Cerebellar cortex (tissue), 1 donor: Measurements from ENCODE around the gene GTF2H4.
"Not testable (repeated sequence)": the region's sequence is repeated elsewhere in the genome, so short reads cannot be mapped to it uniquely, and the experiment has no call there.

Experiments used
- DNase-seq: peaks from one replicate; pipeline ENCODE4 v3.0.0-alpha.2; 2015; ENCODE audit warnings: low spot score

GTF2H4 gene

DNA sequence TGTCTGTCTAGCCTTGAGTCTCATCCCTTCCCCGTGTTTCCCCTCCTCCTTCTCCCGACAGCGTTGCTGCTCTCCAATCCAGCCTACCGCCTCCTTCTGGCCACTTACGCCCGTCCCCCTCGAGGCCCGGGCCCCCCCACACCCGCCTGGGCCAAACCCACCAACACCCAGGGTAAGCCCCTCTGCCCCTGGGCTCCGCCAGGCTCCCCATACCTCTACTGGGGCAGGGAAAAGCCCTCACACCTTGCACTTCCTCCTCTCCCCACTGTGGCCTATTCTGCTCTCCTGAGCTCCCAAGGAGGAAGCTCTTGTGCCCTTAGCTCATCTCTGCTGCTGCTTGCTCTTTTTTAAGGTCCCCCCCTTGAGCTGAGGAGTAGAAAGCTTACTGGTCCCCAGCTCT is 12.7 kb upstream of the GTF2H4 start:
- DNase-seq, result no peak

DNA sequence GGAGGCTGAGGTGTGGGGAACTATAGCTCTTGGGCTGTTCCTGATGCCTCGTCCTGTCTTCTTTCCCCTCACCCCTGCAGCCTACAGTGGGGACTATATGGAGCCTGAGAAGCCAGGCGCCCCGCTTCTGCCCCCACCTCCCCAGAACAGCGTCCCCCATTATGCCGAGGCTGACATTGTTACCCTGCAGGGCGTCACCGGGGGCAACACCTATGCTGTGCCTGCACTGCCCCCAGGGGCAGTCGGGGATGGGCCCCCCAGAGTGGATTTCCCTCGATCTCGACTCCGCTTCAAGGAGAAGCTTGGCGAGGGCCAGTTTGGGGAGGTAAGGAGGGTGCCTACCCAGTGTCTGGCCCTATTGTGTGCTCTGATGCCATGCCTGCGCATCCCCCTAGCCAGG is 11.5 kb upstream of the GTF2H4 start:
- DNase-seq, result no peak

DNA sequence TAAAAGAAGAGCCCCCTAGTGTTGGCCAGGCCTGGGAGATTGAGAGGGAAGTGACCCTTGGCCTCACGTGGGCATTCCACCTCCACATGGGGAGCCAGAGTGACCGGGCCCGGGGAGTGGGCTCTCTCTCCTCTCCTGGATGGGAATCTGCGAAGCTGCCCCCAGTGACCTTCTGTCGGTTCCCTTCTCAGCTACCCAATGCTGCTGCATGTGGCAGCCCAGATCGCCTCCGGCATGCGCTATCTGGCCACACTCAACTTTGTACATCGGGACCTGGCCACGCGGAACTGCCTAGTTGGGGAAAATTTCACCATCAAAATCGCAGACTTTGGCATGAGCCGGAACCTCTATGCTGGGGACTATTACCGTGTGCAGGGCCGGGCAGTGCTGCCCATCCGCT is 10.1 kb upstream of the GTF2H4 start:
- DNase-seq, result no peak

DNA sequence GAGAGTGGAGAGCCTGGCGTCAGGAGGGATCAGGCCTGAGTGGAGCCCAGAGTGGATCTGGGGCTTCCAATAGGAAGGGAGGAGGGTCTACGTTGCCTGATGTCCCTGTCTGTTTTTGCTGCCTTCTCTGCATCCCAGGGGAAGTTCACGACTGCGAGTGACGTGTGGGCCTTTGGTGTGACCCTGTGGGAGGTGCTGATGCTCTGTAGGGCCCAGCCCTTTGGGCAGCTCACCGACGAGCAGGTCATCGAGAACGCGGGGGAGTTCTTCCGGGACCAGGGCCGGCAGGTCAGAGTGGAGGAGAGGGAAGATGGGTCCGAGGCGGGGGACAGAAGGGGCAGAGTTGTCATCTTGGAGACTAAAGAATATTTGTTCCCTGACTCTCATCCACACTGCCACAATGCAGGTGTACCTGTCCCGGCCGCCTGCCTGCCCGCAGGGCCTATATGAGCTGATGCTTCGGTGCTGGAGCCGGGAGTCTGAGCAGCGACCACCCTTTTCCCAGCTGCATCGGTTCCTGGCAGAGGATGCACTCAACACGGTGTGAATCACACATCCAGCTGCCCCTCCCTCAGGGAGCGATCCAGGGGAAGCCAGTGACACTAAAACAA is 9.2 kb upstream of the GTF2H4 start:
- DNase-seq, result no peak

DNA sequence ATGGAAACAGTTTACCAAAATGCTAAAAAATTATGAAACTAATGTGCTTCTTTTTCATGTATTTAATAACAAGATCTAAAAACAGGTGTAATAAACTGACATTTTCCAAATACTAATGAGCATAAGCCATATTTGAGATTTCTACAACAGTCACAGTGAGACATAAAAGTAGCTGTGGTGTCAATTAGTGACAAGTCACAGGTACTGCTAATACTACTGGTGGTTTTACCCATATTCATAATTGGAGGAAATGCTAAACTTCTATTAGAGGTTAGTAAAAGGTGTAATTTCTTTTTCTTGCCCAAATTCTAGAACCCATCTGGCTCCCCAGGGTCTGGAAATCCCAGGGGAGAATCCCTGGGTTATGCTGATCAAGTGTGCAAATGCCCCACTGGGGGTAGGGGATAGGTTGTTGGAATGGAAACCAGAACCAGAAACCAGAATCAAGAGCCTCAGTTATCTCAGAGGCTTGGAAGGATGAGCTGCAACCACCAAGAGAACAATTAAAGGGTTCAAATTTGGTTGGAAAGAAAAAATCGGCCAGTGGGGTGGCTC is 7.1 kb upstream of the GTF2H4 start:
- no peak for DNase-seq

DNA sequence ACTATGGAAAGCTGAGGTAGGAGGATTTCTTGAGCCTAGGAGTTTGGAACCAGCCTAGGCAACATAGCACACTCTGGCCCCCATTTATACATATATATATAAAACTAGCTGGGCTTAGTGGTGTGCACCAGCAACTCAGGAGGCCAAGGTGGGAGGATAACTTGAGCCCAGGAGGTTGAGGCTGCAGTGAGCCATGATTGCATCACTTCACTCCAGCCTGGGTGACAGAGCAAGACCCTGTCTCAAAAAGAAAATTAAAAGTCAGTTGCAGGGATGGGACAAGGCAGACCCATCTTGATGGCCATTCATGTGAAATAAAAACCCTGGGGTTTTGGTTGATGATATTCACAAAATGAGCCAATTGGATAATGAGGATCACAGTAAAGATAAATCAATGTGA is 6.6 kb upstream of the GTF2H4 start:
- DNase-seq, result no peak

DNA sequence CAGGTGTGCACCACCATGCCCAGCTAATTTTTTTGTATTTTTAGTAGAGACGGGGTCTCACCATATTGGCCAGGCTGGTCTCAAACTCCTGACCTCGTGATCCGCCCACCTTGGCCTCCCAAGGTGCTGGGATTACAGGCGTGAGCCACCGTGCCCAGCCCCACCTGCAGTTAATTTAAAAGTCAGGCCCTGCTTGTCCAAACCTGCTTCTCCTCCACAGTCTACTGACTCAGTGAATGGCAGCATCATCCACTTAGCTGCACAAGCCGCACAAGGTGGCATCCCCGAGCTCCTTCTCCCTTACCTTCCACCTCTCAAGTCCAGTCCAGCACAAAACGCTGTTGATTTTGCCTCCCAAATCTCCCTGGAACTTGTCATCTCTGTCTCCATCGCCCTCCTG is 5.8 kb upstream of the GTF2H4 start:
- DNase-seq, result not testable (repeated sequence)

DNA sequence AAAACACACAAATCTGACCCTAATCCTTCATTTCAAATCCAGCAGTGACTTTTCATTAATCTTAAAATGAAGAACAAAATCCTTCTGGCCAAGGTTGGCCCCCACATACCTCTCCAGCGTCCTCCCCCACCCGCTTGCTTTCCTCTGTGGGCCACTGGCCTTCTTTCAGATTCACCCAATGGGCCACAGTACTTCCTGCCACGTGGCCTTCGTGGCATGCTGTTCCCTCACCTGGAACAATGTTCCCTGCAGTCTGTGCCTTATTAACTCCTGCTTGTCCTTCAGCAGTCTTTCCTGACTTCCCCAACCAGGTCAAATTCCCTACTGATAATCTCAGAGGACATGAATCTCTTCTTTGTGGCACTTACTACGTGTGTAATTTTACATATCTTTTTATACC is 5.3 kb upstream of the GTF2H4 start:
- DNase-seq, result no peak

DNA sequence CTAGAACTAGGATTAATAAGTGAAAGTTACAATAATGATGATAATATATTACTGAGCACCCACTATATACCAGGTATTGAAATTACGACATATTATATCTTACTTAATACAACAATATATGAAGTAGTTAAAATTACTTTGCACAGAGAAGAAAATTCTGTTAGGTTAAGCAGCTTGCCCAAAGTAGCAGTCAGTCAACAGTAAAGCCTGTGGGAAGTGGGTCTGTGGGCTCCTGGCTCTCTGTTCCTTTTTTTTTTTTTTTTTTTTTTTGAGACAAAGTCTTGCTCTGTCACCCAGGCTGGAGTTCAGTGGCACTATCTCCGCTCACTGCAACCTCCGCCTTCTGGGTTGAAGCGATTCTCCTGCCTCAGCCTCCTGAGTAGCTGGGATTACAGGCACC is 4.8 kb upstream of the GTF2H4 start:
- no peak for DNase-seq

DNA sequence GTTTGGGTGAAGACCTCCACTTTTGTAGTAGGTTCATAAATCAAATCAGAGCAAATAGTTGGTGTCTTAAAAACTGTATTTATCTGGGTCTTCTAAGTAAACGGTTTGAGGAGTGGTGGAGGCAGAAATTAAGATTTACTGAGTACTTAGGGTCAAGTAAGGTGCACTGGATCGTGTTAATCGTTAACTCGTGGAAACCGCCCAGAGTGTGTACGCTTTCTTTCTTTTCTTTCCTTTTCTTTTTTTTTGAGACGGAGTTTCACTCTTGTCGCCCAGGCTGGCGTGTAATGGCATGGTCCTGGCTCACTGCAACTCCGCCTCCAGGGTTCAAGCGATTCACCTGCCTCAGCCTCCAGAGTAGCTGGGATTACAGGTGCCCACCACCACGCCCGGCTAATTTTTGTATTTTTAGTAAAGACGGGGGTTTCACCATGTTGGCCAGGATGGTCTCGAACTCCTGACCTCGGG is 683 bp upstream of the GTF2H4 start:
- not testable (repeated sequence) for DNase-seq

DNA sequence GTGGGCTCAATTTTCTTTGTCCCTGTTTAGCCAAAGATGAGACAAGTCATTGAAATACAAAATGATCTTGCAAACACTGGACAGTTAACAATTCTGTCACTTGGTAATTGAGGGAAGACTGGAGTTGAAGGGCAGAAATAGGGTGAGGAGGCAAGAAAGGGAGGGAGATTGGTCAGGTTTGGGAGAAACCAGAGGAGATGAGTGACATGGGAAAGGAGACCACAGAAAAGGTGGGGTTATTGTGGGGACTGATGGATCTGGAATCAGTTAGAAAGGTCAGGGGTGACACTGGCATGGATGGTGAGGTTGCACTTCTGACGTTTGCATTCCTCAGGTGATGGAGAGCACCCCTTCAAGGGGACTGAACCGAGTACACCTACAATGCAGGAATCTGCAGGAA is 693 bp downstream of the GTF2H4 start:
- DNase-seq, result no peak

DNA sequence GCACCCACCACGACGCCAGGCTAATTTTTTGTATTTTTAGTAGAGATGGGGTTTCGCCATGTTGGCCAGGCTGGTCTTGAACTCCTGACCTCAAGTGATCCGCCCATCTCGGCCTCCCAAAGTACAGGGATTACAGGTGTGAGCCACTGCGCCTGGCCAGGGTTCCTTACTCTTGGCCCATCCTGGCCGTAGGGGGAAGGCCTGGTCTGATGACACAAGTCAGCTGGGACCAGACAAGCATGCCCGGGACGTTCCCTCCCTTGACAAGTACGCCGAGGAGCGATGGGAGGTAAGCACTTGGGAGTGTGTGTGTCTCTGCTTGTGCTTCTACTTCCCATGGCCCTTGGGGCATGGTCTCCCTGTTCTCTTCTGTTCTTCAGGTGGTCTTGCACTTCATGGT is 2.5 kb downstream of the GTF2H4 start:
- DNase-seq, result not testable (repeated sequence)

DNA sequence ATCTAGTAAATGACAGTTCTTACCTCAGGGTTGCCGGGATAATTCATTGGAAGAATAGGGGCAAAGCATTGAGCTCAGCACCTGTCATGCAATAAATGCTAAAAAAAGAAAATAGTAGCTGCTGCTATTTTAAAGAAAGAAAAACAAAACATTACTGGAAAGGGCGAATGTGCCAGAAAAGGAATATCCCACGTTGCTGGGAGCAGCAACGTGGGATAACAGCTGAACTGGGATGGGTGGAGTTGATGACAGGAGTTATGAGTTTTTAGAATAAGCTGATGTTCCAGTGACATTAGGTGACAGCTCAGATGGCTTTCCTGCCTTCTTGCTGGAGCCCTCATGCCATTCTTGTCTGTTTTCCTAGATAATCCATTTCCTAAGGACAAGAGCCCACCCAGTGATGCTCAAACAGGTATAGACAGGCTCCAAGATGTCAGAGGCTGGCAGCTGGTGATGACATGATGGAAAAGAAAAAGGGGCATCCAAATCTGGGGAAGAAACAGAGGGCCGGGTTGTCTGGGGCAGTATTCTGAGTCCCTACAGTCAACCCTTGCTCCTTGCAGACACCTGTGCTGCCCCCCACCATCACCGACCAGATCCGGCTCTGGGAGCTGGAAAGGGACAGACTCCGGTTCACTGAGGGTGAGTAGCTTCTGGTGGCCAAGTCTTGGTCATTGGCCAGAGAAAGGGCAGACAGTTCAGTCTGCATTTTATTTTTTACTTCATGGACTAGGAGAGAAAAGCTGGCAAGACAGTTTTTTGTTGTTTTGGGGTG is 4.9 kb downstream of the GTF2H4 start:
- DNase-seq, result peak; percentile 11

DNA sequence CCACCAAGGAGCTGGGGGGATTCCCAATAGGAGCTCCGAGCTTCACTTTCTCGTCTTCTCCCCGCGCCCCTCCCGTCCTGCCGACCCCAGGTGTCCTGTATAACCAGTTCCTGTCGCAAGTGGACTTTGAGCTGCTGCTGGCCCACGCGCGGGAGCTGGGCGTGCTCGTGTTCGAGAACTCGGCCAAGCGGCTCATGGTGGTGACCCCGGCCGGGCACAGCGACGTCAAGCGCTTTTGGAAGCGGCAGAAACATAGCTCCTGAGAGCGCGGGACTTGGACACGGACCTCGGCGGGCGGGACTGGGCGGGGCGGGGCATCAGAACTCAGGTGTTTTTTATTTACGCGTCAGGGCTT is 5.7 kb downstream of the GTF2H4 start:
- DNase-seq, result no peak

DNA sequence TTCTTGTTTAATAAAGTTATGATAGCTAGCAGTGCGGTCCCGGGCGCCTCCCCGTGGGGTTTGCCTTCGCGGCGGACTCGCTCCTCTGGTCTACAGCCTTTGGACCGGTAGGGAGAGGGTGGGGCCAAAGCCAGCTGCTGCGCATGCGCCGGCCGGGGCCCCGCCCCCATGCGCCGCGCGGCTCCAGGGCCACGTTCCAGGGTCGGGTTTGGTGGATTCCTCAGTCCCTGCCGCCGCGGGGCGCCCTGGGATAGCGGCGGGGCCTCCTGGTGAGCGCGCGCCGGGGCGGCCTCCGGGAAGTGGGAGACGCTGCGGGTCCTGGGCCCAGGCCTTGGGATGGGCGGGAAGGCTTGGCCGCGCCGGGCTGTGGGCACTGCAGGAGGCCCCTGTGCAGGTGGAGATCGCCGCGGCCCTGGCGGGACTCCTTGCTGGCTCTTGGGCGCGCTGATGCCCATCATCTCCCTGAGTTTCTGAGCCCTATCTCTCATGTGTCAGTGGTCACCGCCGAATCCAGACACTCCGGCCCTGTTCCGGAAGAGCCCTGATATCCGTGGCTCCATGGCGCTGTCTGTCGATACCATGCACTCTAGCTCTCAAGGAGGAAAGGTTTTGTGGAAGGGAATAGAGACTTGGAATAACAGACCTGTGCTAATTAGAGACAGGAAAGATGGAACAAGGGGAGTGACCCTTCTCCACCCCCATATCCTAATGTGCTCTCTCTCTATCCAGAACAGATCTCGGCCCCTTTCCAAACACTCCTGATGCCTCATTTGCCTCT is 6.3 kb downstream of the GTF2H4 start, which contains the start of gene VARS2:
TSS of gene VARS2 (plus strand) at position 163 of the 778 bp plus-strand sequence. CDS start at position 762, 599 bp downstream.
- DNase-seq, result peak; percentile 85

DNA sequence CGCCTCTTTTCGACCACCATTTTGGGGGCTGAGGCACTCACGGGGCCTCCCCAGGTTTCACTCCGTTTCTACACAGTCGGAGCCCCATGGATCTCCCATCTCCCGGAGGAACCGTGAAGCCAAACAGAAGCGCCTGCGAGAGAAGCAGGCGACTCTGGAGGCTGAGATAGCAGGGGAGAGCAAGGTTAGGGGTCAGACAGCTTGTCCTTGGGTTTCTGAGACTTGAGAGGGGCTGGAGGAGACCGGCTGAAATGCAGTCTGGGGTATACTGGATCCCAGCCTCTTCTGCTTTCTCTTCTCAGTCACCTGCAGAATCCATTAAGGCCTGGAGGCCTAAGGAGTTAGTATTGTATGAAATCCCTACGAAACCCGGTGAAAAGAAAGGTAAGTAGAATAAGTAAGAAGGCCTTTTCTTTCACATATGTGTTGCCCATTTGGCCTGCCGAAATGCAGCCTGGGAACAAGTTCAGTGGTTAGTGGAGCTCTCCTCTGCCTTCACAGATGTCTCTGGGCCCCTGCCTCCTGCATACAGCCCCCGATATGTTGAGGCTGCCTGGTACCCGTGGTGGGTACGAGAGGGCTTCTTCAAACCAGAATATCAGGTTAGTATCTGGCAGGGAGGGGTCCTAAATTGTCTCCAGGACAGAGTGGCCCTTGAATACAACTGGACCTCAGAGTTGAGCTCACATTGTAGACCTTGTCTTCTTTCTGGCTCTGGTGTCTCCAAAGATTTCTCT is 7.0 kb downstream of the GTF2H4 start:
- DNase-seq, result peak; percentile 34

DNA sequence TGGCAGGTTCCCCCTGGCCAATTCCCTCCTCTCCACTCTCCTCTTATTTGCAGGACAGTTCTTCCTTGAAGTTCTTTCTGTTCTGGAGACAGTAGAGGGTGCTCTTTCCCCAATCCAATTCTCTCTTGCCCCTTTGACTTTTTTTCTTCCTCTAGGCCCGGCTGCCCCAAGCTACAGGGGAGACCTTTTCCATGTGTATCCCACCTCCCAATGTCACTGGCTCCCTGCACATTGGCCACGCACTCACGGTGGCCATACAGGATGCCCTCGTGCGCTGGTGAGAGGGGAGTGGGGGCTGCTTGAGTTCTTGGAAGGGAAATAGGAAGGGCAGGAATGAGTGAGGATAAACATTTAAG is 7.6 kb downstream of the GTF2H4 start:
- peak; percentile 82 for DNase-seq

DNA sequence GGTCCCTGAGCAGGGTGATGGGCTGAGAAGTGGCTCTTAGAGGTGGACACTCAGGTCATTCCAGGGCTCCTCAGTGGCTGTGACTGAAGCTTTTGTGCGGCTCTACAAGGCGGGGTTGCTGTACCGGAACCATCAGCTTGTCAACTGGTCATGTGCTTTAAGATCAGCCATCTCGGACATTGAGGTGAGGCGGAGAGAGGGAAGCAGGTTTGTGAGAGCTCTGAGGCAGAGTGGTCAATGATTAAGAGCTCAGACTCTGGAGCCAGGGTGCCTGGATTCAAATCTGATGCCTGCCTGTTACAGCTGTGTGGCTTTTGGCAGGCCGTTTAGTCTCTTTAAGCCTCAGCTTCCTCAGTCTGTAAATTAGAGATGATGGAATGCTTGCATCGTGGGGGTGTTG is 9.0 kb downstream of the GTF2H4 start:
- no peak for DNase-seq

DNA sequence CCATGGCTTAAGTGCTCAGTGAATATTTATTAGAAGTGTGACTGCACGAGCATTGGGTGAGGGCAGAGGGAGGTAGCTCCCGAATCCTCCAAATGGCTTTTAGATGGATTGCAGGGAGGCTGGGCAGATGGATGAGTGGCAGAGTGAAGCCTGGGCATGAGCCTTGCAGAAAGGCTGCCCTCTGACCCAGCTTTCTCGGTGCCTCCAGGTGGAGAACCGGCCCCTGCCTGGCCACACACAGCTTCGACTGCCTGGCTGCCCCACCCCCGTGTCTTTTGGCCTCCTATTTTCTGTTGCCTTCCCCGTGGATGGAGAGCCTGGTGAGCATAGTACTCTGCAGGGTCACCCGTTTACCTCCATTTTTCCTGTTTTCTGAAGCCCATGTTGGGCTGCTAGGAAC is 9.5 kb downstream of the GTF2H4 start:
- no peak for DNase-seq

DNA sequence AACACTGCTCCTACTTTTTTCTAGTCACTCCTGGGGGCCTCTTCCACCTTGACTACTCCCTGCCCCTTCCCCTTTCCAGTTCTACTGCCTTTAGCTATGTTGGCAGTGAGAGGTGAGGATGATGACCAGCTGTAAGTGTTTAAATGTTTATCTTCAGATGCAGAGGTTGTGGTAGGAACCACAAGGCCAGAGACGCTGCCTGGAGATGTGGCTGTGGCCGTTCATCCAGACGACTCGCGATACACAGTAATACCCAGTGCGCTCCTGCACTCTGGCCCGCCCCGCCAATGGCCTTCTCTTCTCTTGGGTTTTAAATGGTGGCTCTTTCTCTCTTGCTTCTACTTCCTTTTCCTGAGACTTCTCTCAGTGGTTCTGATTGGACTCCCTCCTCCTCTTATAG is 10.7 kb downstream of the GTF2H4 start:
- DNase-seq, result no peak

DNA sequence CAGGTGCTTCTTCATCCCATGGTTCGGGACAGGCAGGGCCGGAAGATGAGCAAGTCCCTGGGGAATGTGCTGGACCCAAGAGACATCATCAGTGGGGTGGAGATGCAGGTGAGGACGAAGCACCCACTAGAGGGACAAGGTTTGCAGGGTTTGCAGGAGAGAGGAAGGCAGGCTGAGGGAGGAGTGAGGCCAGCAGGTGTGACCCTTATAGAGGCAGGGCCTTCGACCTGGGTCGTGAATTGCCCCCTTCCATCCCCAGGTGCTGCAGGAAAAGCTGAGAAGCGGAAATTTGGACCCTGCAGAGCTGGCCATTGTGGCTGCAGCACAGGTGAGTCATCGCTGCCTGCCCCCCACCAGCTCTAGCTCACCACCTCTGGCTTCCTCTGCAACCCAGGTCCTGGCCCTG is 14.4 kb downstream of the GTF2H4 start:
- no peak for DNase-seq

DNA sequence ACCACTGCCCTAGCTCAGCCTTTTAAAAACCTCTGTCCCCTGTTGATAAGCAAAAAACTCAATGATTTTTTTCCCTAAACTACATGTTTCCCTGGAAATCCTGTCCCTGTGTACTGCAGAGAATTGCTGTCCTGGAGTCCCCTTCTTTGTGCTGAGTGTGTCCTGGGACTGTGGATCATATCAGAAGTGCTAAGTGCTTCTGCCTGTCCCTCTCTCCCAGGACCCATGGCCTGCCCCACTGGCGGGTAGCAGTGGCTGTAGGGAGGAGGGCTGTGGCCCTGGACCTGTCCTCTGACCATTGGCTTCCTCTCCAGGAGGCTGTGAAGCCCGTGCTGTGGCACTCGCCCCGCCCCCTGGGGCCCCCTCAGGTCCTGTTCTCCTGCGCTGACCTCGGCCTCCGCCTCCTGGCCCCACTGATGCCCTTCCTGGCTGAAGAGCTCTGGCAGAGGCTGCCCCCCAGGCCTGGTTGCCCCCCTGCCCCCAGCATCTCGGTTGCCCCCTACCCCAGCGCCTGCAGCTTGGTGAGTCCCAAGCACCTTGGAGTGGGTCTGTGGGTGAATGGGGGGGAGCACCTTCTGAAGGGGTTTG is 16.1 kb downstream of the GTF2H4 start:
- not testable (repeated sequence) for DNase-seq
